SW 1271 (cell line): Measurements from ENCODE around the gene TNIP1.
A peak's percentile ranks its signal among the peaks of the same experiment; 100 is the strongest.

Experiments
- DNase-seq, 2 experiments: peaks; one replicate each; lab custom pipeline; 2025; lab: John Stamatoyannopoulos, UW

Gene TNIP1

GRCh38 chr5:151021746-151022145 is 59.1 kb downstream of the TNIP1 start:
- DNase-seq: no peak

- DNase-seq: peak; percentile 20 to 59
Measured at GRCh38 chr5:151020304-151021110, 60.3 kb downstream of the TNIP1 start, which contains the start of gene GPX3. Gene GPX3 (plus strand): TSS chr5:151020591. CDS start chr5:151020655, 64 bp downstream.

- no peak for DNase-seq
Measured at GRCh38 chr5:151019331-151019730, 61.5 kb downstream of the TNIP1 start.

- no peak for DNase-seq
Measured at GRCh38 chr5:151018846-151019245, 62.0 kb downstream of the TNIP1 start.

- DNase-seq: no peak
Measured at GRCh38 chr5:151017897-151018296, 62.9 kb downstream of the TNIP1 start.

GRCh38 chr5:151016700-151017099 is 64.1 kb downstream of the TNIP1 start:
- DNase-seq: no peak

GRCh38 chr5:151015974-151016587 is 64.8 kb downstream of the TNIP1 start:
- DNase-seq: no peak

- DNase-seq: no peak
Measured at GRCh38 chr5:151014680-151015343, 66.0 kb downstream of the TNIP1 start.

- DNase-seq: no peak
Measured at GRCh38 chr5:151012862-151013261, 68.0 kb downstream of the TNIP1 start.

GRCh38 chr5:151008906-151009305 is 71.9 kb downstream of the TNIP1 start:
- no peak for DNase-seq

- DNase-seq: no peak
Measured at GRCh38 chr5:151008210-151008491, 72.7 kb downstream of the TNIP1 start.

- DNase-seq: no peak
Measured at GRCh38 chr5:151007430-151008209, 73.2 kb downstream of the TNIP1 start.

GRCh38 chr5:151006704-151007334 is 74.0 kb downstream of the TNIP1 start:
- no peak for DNase-seq

- no peak for DNase-seq
Measured at GRCh38 chr5:151005950-151006576, 74.8 kb downstream of the TNIP1 start.

GRCh38 chr5:151005187-151005949 is 75.5 kb downstream of the TNIP1 start:
- no peak for DNase-seq

GRCh38 chr5:151004499-151004898 is 76.3 kb downstream of the TNIP1 start:
- no peak for DNase-seq

GRCh38 chr5:151003503-151003860 is 77.4 kb downstream of the TNIP1 start:
- DNase-seq: no peak

- no peak for DNase-seq
Measured at GRCh38 chr5:151002681-151003502, 77.9 kb downstream of the TNIP1 start.

- peak; percentile 26 to 62 for DNase-seq
Measured at GRCh38 chr5:151002250-151002649, 78.6 kb downstream of the TNIP1 start.

GRCh38 chr5:151001436-151001835 is 79.4 kb downstream of the TNIP1 start:
- DNase-seq: no peak
